ENCODE results near the gene PCDH9.
"Not testable (repeated sequence)": the region's sequence is repeated elsewhere in the genome, so short reads cannot be mapped to it uniquely, and the experiment has no call there.

The PCDH9 gene

DNA sequence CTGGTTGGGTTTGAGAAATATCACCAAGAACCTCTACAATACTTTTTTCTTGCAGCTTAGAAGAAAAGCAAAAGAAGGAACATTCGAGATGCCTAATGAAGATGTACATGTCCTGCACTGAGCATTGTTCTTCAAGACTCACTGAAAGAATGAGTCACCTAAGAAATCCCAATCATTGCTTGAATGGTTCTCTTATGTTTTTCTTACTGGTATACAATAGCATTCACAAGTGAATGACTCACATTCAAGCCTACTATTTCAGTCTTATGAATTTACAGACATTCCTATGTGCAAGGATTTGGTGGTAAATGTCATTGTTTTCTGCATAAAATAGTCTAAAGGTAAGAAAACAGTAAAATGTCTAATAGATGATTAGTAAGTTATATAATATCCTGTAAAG, 594.6 kb downstream of the PCDH9 start:
- H3K36me3 ChIP-seq (ENCODE audit: insufficient read depth, insufficient read length, low read length), result no peaks in the 10 kb centered on the region
- no peaks in the 10 kb centered on the region for H3K27me3 ChIP-seq (ENCODE audit: insufficient read depth, insufficient read length)
- H3K9ac ChIP-seq (ENCODE audit: insufficient read length, low read depth), result no peak overlapping the region
- H3K4me1 ChIP-seq (ENCODE audit: insufficient read depth, insufficient read length), result no peaks in the 10 kb centered on the region
- no peaks in the 10 kb centered on the region for H3K9me3 ChIP-seq (ENCODE audit: insufficient read depth, low read length)
- DNase-seq (ENCODE audit: low read depth, low spot score), result no peak
- no peak overlapping the region for H3K4me3 ChIP-seq (ENCODE audit: insufficient read length, low read depth)
- no peak for TF ChIP-seq SUZ12 (IDR thresholded peaks at IDR 0.05; ENCODE audit: extremely low read depth, insufficient read depth, insufficient read length)
- no peak for TF ChIP-seq ZNF274 (IDR thresholded peaks at IDR 0.05; ENCODE audit: low read depth, low read length)
- TF ChIP-seq YY1 (IDR thresholded peaks at IDR 0.05; ENCODE audit: insufficient read depth, insufficient read length), result no peak

DNA sequence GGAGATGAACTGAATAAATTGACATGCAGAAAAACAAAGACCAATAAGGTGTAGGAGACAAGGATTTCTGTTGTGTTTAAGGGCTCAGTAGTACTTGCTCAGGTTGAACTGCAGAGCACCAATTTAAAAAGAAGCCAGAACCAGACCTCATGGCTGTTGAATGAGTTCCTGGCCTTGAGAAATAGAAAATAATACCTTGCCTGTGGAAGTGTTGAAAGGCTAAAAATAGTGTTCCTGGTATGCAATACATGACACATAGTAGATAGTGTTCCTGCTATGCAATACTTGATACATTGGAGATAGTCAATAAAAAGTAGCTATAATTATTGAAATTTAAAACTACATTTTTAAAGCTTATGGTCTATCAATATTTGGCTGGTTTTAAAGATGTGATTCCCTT, 595.8 kb downstream of the PCDH9 start:
- no peak overlapping the region for H3K4me3 ChIP-seq (ENCODE audit: insufficient read length, low read depth)
- TF ChIP-seq ZNF274 (IDR thresholded peaks at IDR 0.05; ENCODE audit: low read depth, low read length), result no peak
- no peak for TF ChIP-seq YY1 (IDR thresholded peaks at IDR 0.05; ENCODE audit: insufficient read depth, insufficient read length)
- TF ChIP-seq SUZ12 (IDR thresholded peaks at IDR 0.05; ENCODE audit: extremely low read depth, insufficient read depth, insufficient read length), result no peak
- no peaks in the 10 kb centered on the region for H3K27me3 ChIP-seq (ENCODE audit: insufficient read depth, insufficient read length)
- no peaks in the 10 kb centered on the region for H3K36me3 ChIP-seq (ENCODE audit: insufficient read depth, insufficient read length, low read length)
- H3K4me1 ChIP-seq (ENCODE audit: insufficient read depth, insufficient read length), result no peaks in the 10 kb centered on the region
- no peaks in the 10 kb centered on the region for H3K9me3 ChIP-seq (ENCODE audit: insufficient read depth, low read length)
- no peak overlapping the region for H3K9ac ChIP-seq (ENCODE audit: insufficient read length, low read depth)
- DNase-seq (ENCODE audit: low read depth, low spot score), result no peak

DNA sequence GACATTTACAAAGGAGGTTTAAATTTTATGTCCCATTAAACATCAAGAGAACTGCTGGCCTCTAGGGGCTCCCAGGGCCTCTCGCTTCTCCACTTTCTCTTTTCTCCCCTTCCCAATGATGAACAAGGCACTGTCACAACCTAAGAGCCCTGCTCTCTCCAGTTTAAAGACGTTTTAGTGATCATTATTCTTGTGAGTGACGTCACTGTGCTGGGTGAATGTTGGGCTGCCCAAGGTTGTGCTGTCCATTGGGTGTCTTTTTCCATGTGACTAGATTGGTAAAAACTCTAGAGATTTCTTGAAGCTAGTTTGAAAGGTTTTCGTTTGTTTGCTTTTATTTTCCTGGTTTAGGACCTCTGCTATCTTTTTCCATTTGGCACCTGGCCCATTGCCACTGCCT, 602.6 kb downstream of the PCDH9 start:
- no peaks in the 10 kb centered on the region for H3K4me1 ChIP-seq (ENCODE audit: insufficient read depth, insufficient read length)
- no peak for DNase-seq (ENCODE audit: low read depth, low spot score)
- no peaks in the 10 kb centered on the region for H3K27me3 ChIP-seq (ENCODE audit: insufficient read depth, insufficient read length)
- H3K36me3 ChIP-seq (ENCODE audit: insufficient read depth, insufficient read length, low read length), result no peaks in the 10 kb centered on the region
- no peak overlapping the region for H3K4me3 ChIP-seq (ENCODE audit: insufficient read length, low read depth)
- H3K9me3 ChIP-seq (ENCODE audit: insufficient read depth, low read length), result no peaks in the 10 kb centered on the region
- H3K9ac ChIP-seq (ENCODE audit: insufficient read length, low read depth), result no peak overlapping the region
- no peak for TF ChIP-seq SUZ12 (IDR thresholded peaks at IDR 0.05; ENCODE audit: extremely low read depth, insufficient read depth, insufficient read length)
- TF ChIP-seq YY1 (IDR thresholded peaks at IDR 0.05; ENCODE audit: insufficient read depth, insufficient read length), result no peak
- no peak for TF ChIP-seq ZNF274 (IDR thresholded peaks at IDR 0.05; ENCODE audit: low read depth, low read length)

DNA sequence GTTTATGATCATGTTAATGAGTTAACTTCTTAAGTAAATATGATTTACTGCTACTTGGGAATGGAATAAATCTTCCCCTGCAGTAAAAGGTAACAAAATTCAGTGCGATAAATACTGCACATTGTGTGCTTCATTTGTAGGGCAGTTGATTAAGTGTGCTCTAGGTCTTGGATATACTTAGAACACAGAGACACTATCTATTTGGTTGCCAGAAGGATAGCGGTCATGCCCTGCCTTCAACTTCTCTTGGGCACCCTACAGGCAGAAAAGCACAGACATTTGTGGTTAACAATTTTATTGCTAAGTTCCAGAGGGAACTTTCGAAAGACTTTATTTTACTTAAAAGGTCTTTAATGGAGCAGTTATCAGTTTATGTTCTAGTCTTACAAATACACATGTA, 605.8 kb downstream of the PCDH9 start:
- TF ChIP-seq ZNF274 (IDR thresholded peaks at IDR 0.05; ENCODE audit: low read depth, low read length) (no peak), YY1 (IDR thresholded peaks at IDR 0.05; ENCODE audit: insufficient read depth, insufficient read length) (no peak), SUZ12 (IDR thresholded peaks at IDR 0.05; ENCODE audit: extremely low read depth, insufficient read depth, insufficient read length) (no peak)
- Histone ChIP-seq H3K9ac (ENCODE audit: insufficient read length, low read depth) (no peak overlapping the region), H3K4me1 (ENCODE audit: insufficient read depth, insufficient read length) (no peaks in the 10 kb centered on the region), H3K9me3 (ENCODE audit: insufficient read depth, low read length) (no peaks in the 10 kb centered on the region), H3K36me3 (ENCODE audit: insufficient read depth, insufficient read length, low read length) (no peaks in the 10 kb centered on the region), H3K27me3 (ENCODE audit: insufficient read depth, insufficient read length) (no peaks in the 10 kb centered on the region), H3K4me3 (ENCODE audit: insufficient read length, low read depth) (no peak overlapping the region)
- DNase-seq (ENCODE audit: low read depth, low spot score), result no peak

DNA sequence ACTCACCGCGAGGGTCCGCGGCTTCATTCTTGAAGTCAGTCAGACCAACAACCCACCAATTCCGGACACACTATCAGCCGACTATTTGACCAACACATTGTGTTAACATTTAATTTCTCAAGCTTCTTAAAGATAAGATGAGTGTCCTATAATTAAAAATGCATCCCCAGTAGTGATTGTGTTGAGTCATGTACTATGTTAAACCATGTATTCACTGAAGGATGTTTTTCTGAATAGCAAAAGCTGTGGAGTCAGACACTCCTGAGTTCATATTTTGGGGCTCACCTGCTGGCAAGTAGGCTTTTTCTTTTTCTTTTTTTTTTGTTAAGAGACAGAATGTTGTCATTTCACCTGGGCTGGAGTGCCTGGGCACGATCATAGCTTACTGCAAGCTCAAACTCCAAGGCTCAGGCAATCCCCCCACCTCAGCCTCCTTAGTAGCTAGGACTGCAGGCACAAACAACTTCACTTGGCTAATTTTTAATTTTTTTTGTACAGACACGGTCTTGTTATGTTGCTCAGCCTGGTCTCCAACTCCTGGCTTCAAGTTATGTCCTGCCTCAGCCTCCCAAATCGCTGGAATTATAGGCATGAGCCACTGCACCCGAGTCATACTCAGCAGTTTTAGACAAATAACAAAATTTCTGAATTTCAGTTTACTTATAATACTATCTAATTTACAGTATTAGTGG, 606.9 kb downstream of the PCDH9 start:
- DNase-seq (ENCODE audit: low read depth, low spot score), result no peak
- Histone ChIP-seq H3K36me3 (ENCODE audit: insufficient read depth, insufficient read length, low read length) (no peaks in the 10 kb centered on the region), H3K27me3 (ENCODE audit: insufficient read depth, insufficient read length) (no peaks in the 10 kb centered on the region), H3K9me3 (ENCODE audit: insufficient read depth, low read length) (no peaks in the 10 kb centered on the region), H3K9ac (ENCODE audit: insufficient read length, low read depth) (no peak overlapping the region), H3K4me1 (ENCODE audit: insufficient read depth, insufficient read length) (no peaks in the 10 kb centered on the region), H3K4me3 (ENCODE audit: insufficient read length, low read depth) (no peak overlapping the region)
- TF ChIP-seq YY1 (IDR thresholded peaks at IDR 0.05; ENCODE audit: insufficient read depth, insufficient read length) (no peak), ZNF274 (IDR thresholded peaks at IDR 0.05; ENCODE audit: low read depth, low read length) (no peak), SUZ12 (IDR thresholded peaks at IDR 0.05; ENCODE audit: extremely low read depth, insufficient read depth, insufficient read length) (no peak)

GRCh38 chr13:66621906-66622447, 608.2 kb downstream of the PCDH9 start:
- not testable (repeated sequence) for H3K27me3 ChIP-seq (ENCODE audit: insufficient read depth, insufficient read length); H3K9ac ChIP-seq (ENCODE audit: insufficient read length, low read depth); H3K36me3 ChIP-seq (ENCODE audit: insufficient read depth, insufficient read length, low read length); H3K9me3 ChIP-seq (ENCODE audit: insufficient read depth, low read length); H3K4me1 ChIP-seq (ENCODE audit: insufficient read depth, insufficient read length); DNase-seq (ENCODE audit: low read depth, low spot score); H3K4me3 ChIP-seq (ENCODE audit: insufficient read length, low read depth)

DNA sequence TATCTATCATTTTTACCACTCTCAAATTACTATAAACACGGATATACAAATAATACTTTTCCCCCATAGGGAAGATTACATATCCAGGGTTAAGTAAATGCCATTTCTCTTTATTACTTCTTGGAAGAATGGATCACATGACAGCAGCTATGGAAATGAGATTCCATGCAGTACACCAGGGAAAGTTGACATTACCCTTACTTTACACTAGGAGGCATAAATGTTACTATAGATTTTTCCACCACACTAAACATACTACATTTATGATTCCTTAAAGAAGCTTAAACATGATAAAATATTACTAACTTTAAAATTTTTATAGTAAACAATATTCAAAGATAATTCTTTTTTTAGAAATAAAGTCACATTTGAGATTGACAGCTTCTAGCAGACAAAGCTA, 611.4 kb downstream of the PCDH9 start:
- no peak for TF ChIP-seq ZNF274 (IDR thresholded peaks at IDR 0.05; ENCODE audit: low read depth, low read length)
- TF ChIP-seq YY1 (IDR thresholded peaks at IDR 0.05; ENCODE audit: insufficient read depth, insufficient read length), result no peak
- no peak for TF ChIP-seq SUZ12 (IDR thresholded peaks at IDR 0.05; ENCODE audit: extremely low read depth, insufficient read depth, insufficient read length)
- DNase-seq (ENCODE audit: low read depth, low spot score), result no peak
- H3K27me3 ChIP-seq (ENCODE audit: insufficient read depth, insufficient read length), result no peaks in the 10 kb centered on the region
- no peaks in the 10 kb centered on the region for H3K36me3 ChIP-seq (ENCODE audit: insufficient read depth, insufficient read length, low read length)
- H3K4me1 ChIP-seq (ENCODE audit: insufficient read depth, insufficient read length), result no peaks in the 10 kb centered on the region
- H3K9me3 ChIP-seq (ENCODE audit: insufficient read depth, low read length), result no peaks in the 10 kb centered on the region
- H3K9ac ChIP-seq (ENCODE audit: insufficient read length, low read depth), result no peak overlapping the region
- no peak overlapping the region for H3K4me3 ChIP-seq (ENCODE audit: insufficient read length, low read depth)

Measured in NT2/D1 (cell line).